ENCODE results near the gene ZNRF1. TPM values are rescaled to one million over a fixed set of nuclear protein-coding genes. Genes with fewer than 3 reads are reported as not detected.

ZNRF1 gene
- total and polyA plus RNA-seq, 10 of the 15 experiments (the other 5 are each of a cell fraction or from before 2014, with no cell fraction given): 5.8 to 25.9 (median 14.3) TPM

- BruUV-seq (replicated peaks): TSS peak; percentile 48
- H3K27ac ChIP-seq (ENCODE audit: control insufficient read depth, insufficient read depth): peak within 1 kb of the TSS; percentile 91
- no peaks in the 10 kb centered on the region for H3K27me3 ChIP-seq (replicated peaks in 1 of 2; ENCODE audit: control insufficient read depth in 2 of 2, insufficient read depth in 2 of 2, low read length in 1 of 2)
- peaks cover 10% of the 10 kb centered on the region for H3K9me3 ChIP-seq (replicated peaks; ENCODE audit: control insufficient read depth, insufficient read depth, low read length)
- in situ Hi-C loops (cut with MboI): no loop called here
- H3K9ac ChIP-seq (ENCODE audit: control insufficient read depth, insufficient read depth, low read length): peak within 1 kb of the TSS; percentile 87
- ChIA-PET CTCF (no interaction called here), SMC1A (ENCODE audit: uncharacterized antibody, unreplicated experiment) (no interaction called here), POLR2A (no interaction called here), RAD21 (ENCODE audit: unreplicated experiment) (no interaction called here)
- FAIRE-seq (peak; percentile 81), DNase-seq (ENCODE audit: low read depth, low spot score) (peak; percentile 56), ATAC-seq (peak; percentile 91)
- intact Hi-C loops (cut with micrococcal nuclease; ENCODE audit: unreplicated experiment): no loop called here
- peaks cover 5% of the 10 kb centered on the region for H3K79me2 ChIP-seq (ENCODE audit: control insufficient read depth, insufficient read depth, low read length)
- no peaks in the 10 kb centered on the region for H3K36me3 ChIP-seq (ENCODE audit: control insufficient read depth in 2 of 2, insufficient read depth in 2 of 2, low read length in 1 of 2)
- H2AFZ ChIP-seq (ENCODE audit: control insufficient read depth, low read depth, low read length): peak within 1 kb of the TSS; percentile 98
- 2% methylated on average over 77 of the region's 93 CpGs for WGBS (ENCODE audit: insufficient coverage, insufficient replicate concordance, low lambda C conversion rate, missing lambda C conversion rate)
- H4K20me1 ChIP-seq (ENCODE audit: control insufficient read depth, insufficient read depth): no peaks in the 10 kb centered on the region
- no peaks in the 10 kb centered on the region for H3K4me1 ChIP-seq (ENCODE audit: control insufficient read depth, insufficient read depth, low read length)
- peak within 1 kb of the TSS; percentile 88 for H3K4me3 ChIP-seq
- H3K4me2 ChIP-seq (ENCODE audit: control insufficient read depth, insufficient read depth): peak within 1 kb of the TSS; percentile 53
- TF ChIP-seq, protein P1, sequence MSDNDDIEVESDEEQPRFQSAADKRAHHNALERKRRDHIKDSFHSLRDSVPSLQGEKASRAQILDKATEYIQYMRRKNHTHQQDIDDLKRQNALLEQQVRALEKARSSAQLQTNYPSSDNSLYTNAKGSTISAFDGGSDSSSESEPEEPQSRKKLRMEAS (IDR thresholded peaks at IDR 0.05; ENCODE audit: low read depth, low read length): no peak
- TF ChIP-seq CHD2 (IDR thresholded peaks at IDR 0.05; ENCODE audit: borderline replicate concordance, low read depth, low read length): peak; percentile 93
- TF ChIP-seq CREM (IDR thresholded peaks at IDR 0.05; ENCODE audit: low read depth): peak; percentile 56; the same call in 1 of the 2 replicates
- TF ChIP-seq KDM1A (IDR thresholded peaks at IDR 0.05; ENCODE audit: borderline replicate concordance): no peak
- TF ChIP-seq DPF2 (IDR thresholded peaks at IDR 0.05): peak; percentile 84
- peak; percentile 83; the same call in 1 of the 2 replicates for TF ChIP-seq RB1 (IDR thresholded peaks at IDR 0.05; ENCODE audit: borderline replicate concordance)
- no peak for TF ChIP-seq RBBP5 (conservative IDR thresholded peaks at IDR 0.05)
- TF ChIP-seq YY1 (IDR thresholded peaks at IDR 0.05; ENCODE audit: low read depth, low read length): peak; percentile 72
- TF ChIP-seq TARDBP (IDR thresholded peaks at IDR 0.05; ENCODE audit: borderline replicate concordance): peak; percentile 63; the same call in 1 of the 2 replicates
- peak in 1 of 2 experiments; percentile 89; a peak in 2 of 4 replicates for TF ChIP-seq BHLHE40 (IDR thresholded peaks at IDR 0.05; ENCODE audit: borderline replicate concordance in 1 of 2, low read depth in 2 of 2, low read length in 1 of 2)
- TF ChIP-seq, protein P2, sequence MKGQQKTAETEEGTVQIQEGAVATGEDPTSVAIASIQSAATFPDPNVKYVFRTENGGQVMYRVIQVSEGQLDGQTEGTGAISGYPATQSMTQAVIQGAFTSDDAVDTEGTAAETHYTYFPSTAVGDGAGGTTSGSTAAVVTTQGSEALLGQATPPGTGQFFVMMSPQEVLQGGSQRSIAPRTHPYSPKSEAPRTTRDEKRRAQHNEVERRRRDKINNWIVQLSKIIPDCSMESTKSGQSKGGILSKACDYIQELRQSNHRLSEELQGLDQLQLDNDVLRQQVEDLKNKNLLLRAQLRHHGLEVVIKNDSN (IDR thresholded peaks at IDR 0.05; ENCODE audit: borderline replicate concordance, extremely low read length, insufficient read depth, low read depth, low read length): no peak
- peak; percentile 60; the same call in 1 of the 2 replicates for TF ChIP-seq CREB1 (IDR thresholded peaks at IDR 0.05; ENCODE audit: low read depth)
- peak; percentile 83 for TF ChIP-seq SIX5 (IDR thresholded peaks at IDR 0.05; ENCODE audit: low read depth, low read length, severe bottlenecking)
- TF ChIP-seq, protein P3, sequence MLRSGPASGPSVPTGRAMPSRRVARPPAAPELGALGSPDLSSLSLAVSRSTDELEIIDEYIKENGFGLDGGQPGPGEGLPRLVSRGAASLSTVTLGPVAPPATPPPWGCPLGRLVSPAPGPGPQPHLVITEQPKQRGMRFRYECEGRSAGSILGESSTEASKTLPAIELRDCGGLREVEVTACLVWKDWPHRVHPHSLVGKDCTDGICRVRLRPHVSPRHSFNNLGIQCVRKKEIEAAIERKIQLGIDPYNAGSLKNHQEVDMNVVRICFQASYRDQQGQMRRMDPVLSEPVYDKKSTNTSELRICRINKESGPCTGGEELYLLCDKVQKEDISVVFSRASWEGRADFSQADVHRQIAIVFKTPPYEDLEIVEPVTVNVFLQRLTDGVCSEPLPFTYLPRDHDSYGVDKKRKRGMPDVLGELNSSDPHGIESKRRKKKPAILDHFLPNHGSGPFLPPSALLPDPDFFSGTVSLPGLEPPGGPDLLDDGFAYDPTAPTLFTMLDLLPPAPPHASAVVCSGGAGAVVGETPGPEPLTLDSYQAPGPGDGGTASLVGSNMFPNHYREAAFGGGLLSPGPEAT (IDR thresholded peaks at IDR 0.05; ENCODE audit: low read depth): peak; percentile 69; the same call in 1 of the 2 replicates
- peak; percentile 42; the same call in 1 of the 2 replicates for TF ChIP-seq NRF1 (conservative IDR thresholded peaks at IDR 0.05; ENCODE audit: low read depth, low read length)
- TF ChIP-seq NR2C1 (IDR thresholded peaks at IDR 0.05): 0 out of 2 replicates have a peak, but pooled peaks have one; percentile 10
- peak; percentile 18; the same call in 1 of the 2 replicates for TF ChIP-seq TAF1 (IDR thresholded peaks at IDR 0.05; ENCODE audit: borderline replicate concordance, low read depth, low read length)
- TF ChIP-seq RUNX3 (IDR thresholded peaks at IDR 0.05; ENCODE audit: low read length): peak; percentile 58
- TF ChIP-seq RAD51 (IDR thresholded peaks at IDR 0.05): no peak
- peak; percentile 70 for TF ChIP-seq BACH1 (IDR thresholded peaks at IDR 0.05; ENCODE audit: borderline replicate concordance)
- TF ChIP-seq HCFC1 (IDR thresholded peaks at IDR 0.05; ENCODE audit: low read length): peak; percentile 87
- 0 out of 2 replicates have a peak, but pooled peaks have one; percentile 22 for TF ChIP-seq JUND (IDR thresholded peaks at IDR 0.05; ENCODE audit: low read depth, low read length)
- TF ChIP-seq NR2C2 (IDR thresholded peaks at IDR 0.05; ENCODE audit: borderline replicate concordance, control insufficient read depth, insufficient read length, low read depth): no peak
Measured at GRCh38 chr16:75148311-75149195, 149.7 kb downstream of the ZNRF1 start, which contains the start of gene ZFP1. TSS of gene ZFP1 (plus strand) at chr16:75148524. CDS start at chr16:75152952, 4,428 bp downstream.

Data from GM12878 (cell line).